ENCODE measurements around the gene ARHGEF10L.

Gene ARHGEF10L

GRCh38 chr1:17635276-17635675 lies 95.8 kb downstream of the ARHGEF10L start:
- DNase-seq (ENCODE audit: low read depth), result no peak

GRCh38 chr1:17635811-17636210 lies 96.3 kb downstream of the ARHGEF10L start:
- DNase-seq (ENCODE audit: low read depth), result no peak

DNA sequence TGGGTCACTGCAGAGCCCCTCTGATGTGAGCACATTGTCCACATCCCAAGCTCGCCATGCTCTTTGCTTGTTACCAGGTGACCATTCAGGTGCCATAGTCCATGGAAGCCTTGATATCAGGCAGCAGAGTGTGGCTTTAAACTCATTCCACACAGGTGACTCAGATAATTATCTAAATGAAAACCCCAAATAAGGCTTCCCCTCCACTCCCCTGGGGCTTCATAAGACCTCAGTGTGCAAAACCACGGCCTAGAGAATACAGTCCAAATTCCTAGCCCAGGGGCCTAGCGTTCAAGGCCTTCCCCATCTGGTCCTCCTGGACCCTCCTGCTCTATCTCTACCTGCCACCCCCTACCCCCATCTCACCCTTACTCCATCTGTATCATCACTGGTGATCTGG lies 97.1 kb downstream of the ARHGEF10L start:
- no peak for DNase-seq (ENCODE audit: low read depth)

GRCh38 chr1:17637055-17637454 lies 97.6 kb downstream of the ARHGEF10L start:
- no peak for DNase-seq (ENCODE audit: low read depth)

DNA sequence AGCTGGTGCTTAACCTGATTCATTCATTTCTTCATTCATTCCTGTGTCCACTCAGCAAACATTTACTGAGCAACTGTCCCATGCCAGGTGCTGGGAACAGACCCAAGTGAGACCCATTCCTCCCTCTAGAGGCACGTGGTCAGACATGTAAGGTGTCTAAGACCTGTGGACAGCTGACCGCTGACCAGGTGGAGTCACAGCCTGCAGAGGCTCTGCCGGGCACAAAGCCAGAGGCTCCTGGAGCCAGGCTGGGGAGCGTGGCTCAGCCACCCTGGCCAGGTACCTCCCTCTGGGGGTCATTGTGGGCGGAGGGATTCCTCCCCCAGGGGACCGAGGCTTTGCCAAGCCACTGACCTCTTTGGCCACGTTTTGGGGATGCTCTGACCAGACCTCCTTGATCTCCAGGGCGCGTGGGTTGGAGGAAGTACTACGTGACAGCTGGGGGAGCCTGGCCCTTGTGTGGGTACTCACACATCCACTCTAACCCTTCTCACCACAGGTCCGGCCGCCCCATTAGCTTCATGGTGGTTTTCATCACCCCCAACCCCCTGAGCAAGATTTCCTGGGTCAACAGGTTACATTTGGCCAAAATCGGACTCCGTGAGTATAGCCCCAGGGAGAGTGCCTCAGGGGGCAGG lies 100.3 kb downstream of the ARHGEF10L start:
- no peak for DNase-seq (ENCODE audit: low read depth)

GRCh38 chr1:17640393-17640792 lies 100.9 kb downstream of the ARHGEF10L start:
- DNase-seq (ENCODE audit: low read depth), result no peak

- DNase-seq (ENCODE audit: low read depth), result no peak
Measured at GRCh38 chr1:17640975-17641374, 101.5 kb downstream of the ARHGEF10L start.

DNA sequence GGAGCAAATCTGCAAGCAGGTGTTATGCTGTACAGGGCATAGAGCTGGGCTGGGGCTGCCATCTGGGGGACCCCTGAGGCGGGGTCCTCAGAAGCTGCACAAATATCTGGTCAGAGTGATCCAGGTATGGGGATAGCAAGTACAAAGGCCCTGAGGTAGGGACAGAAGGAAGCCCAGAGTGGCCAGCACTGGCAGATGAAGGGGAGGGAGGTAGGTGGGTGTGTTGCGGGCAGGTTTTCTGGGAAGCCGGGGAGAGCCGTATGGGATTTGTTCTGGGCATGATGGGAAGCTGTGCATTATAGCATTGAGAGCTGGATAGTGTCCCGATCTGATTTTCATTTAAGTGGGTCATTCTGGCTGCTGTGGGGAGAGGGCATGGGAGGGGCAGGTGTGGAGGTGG lies 102.7 kb downstream of the ARHGEF10L start:
- DNase-seq (ENCODE audit: low read depth), result no peak

DNA sequence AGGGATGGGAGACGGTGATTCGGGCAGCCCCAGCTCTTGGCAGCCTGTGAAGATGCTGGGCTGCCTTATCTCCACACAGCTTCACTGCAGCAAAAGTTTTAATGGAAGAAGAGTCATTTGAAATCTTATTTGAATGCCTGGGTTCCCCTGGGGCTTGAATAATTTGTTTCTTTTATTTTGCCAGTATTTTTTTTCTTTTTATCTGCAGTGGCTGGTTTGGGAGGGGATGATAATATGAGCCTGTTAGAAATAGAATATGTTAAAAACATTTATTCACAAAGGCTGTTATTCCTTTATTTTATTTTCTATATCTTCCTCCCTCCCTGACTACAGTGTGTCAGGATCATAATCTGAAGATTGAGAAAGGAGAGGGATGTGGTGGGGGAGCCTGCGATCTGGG lies 103.4 kb downstream of the ARHGEF10L start:
- no peak for DNase-seq (ENCODE audit: low read depth)

DNA sequence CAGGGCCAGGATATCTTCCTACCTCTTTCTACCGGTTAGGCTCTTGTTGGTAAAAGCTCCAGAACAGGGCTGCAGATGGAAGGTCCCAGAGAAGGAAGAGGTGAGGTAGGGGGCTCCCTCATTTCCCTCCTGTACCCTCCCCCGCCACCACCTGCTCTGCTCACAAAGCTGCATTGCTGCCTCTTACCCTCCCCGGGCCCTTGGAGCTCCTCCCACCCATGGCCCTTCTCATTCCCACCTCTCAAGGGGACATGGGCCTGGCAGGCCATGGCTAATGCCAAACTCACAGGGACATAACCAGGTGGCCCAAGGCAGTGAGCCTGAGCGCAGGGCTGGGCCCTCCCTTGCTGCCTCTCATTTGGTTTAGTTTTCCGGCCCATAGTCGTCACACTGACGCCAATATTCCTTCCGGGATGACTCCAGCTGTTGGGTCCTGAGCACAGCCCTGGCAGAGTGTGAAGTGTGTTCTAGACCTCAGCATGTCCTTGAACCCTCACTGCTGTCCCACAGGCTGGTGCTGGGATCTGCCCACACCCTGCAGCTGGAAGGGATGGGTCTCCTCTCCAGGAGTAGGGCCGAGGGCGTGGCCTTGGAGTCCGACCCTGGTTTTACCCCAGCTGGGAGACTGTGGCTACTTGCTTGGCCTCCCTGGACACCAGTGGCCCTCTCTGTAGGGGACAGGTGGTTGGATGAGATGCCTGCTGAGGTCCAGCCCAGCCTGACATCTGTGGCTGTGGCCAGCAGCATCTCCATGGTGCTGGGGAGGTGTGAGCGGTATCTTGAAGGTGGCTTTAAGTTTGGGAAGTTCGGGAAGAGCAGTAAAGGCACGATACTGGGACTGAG lies 104.6 kb downstream of the ARHGEF10L start:
- DNase-seq (ENCODE audit: low read depth), result no peak

DNA sequence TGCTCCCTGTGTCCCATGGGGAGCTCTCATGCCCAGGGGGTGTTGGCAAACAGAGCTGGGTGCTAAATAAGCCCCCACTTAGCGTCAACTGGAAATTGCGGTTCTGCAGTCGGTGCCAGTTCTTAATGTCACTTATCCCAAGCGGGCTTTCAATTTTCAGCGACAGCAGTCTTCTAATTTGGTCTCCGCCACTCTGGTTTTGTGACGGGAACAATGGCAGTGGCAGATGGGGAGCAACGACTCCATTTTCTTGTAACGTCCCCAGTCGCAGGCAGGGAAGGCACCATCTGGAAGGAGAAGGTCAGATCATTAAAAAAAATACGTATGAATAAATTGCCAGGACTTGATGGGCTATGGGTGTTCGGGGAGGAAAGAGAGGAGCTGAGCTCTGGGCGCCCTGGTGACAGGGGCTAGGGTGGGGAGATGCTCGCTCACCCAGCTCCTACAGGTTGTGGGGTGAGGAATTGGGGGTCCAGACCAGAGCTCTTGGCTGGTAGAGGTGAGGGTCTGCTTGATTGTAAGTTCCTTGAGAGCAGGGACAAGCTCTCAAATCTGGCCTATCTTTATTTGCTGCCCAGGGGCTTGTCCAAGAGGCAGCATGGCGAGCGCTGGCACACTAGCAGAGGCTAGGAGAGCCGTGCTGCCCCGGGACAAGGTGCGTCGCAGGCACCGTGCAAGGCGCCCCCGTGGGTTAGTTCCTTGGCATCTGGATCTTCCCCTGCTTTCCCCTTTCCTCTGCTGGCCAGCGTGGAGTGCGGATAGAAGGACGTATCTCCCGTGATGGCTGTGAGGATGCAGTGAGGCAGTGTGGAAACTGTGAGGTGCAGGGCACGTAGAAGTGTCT lies 105.8 kb downstream of the ARHGEF10L start:
- no peak for DNase-seq (ENCODE audit: low read depth)

DNA sequence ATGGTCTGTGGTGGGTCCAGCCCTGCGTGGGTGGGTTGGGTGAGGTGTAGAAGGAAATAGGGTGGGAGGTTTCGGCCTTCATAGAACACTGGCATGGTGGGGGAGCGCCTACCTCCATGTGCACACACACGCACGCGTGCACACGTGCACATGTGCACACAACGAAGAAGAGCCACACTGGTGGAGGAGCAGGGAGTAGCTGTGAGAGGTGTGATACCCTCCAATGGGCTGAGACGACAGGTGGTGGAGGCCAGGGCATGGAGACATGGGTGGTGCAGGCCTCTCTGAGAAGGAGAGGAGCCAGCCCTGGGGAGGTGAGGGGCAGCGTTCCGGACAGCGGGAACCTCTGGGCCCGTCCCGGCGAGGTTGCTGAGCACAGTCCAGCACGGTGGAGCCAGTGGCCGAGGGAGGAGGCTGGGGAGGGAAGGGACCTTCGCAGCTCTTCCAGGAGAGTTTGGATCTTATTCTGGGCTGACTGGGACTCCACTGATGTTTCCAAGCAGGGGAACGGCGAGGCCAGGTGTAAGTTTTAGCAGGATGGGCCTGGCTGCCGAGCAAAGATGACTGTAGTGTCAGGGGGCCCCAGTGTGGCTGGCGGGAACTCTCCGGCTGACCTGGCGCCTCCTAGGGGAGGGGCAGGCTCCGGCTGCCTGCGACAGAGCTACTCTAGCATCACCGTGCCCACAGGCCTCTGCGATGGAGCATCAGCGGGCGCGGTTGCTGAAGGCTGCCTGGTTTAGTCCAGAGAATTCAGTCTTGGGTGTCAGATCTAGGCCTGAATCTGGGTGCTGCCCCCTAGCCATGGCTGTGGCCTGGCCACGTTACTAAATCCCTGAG lies 107.2 kb downstream of the ARHGEF10L start:
- no peak for DNase-seq (ENCODE audit: low read depth)

GRCh38 chr1:17648457-17649145 lies 109.1 kb downstream of the ARHGEF10L start:
- DNase-seq (ENCODE audit: low read depth), result no peak

DNA sequence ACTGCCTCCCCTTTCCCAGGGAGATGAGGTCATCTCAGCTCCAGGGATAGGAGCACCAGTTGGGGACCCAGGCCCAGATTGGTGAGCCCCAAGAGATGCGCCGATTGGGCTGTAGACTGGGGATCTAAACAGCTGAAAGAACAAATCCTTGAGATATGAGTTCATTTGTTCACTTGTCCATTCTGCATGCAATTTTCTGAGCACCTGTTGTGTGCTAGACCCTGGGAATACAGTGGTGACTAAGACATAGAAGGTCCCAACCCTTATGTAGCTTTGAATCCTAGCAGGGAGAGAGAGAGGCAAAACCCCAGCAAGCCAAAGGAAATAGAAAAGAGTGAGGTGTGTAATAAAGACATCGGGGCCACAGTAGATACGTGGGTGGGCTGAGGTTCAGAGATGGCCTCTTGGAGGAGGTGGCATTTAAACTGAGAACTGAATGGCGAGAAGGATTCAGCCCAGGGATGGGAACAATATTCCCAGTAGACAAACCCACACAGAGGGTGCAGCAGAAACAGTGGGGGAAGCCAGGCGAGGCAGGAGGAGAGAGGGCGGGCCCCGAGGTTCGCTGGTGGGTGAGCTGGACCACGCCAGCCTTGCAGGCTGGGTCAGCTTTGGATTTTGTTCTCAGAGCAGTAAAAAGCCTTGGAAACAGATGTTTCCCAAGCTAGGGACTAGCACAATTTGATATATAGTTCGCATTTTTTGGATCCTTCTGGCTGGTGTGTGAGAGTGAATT lies 110.0 kb downstream of the ARHGEF10L start:
- DNase-seq (ENCODE audit: low read depth), result no peak

- DNase-seq (ENCODE audit: low read depth), result no peak
Measured at GRCh38 chr1:17653276-17653675, 113.8 kb downstream of the ARHGEF10L start.

DNA sequence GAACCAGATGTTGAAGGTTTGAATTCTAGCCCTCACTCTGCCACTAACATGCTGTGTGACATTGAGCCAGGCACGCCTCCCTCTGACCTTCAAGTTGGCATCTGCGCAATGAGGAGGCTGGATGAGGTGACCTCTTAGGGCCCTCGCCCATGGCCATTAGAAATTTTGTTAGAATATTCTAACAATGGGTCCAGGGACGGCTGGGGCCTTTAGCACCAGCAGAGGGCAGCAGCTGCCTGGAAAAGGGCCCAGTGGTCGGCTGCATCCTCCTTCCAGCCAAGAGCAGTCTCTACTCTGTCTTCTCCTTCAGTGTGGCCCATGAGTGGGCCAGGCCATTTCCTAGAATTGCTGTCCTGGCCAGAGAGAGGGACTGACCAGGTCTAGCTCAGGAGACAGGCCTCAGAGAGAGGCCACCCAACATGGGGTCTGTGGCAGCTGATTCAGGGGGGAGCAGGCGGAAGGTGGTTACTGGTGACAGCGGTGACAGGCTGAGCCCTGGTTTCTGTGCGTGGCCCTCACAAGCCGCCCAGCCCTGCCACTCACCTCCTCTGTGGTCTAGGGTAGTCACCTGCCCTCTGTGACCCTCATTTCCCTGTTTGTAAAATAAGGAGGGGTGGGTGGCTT lies 114.3 kb downstream of the ARHGEF10L start:
- DNase-seq (ENCODE audit: low read depth), result peak; percentile 8

GRCh38 chr1:17654519-17654918 lies 115.0 kb downstream of the ARHGEF10L start:
- DNase-seq (ENCODE audit: low read depth), result no peak

GRCh38 chr1:17655169-17655568 lies 115.7 kb downstream of the ARHGEF10L start:
- no peak for DNase-seq (ENCODE audit: low read depth)

- no peak for DNase-seq (ENCODE audit: low read depth)
Measured at GRCh38 chr1:17655922-17656321, 116.4 kb downstream of the ARHGEF10L start.

DNA sequence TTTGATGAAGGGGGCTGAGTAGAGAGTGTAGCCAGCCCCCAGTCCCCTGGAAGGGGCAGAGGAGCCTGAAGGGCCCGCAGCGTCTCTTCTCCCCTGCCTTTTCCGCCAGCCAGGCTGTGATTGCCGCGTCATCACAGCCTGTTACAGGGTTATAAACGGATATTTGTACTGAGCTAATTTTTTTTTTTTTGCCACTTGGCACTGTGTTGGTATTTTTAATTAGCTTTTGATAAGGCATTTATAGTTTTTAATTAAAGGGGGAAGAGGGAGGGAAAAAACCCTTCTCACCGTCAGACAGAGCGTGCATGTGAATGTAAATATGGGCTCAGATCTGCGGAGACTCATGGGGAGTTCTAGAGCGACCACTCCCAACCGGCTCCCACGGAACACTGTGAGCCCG lies 117.9 kb downstream of the ARHGEF10L start:
- DNase-seq (ENCODE audit: low read depth), result no peak
